ENCODE measurements around the gene PSME3. TPM values are rescaled to one million over a fixed set of nuclear protein-coding genes. Genes with fewer than 3 reads are reported as not detected.
"Not testable (repeated sequence)": the region's sequence is repeated elsewhere in the genome, so short reads cannot be mapped to it uniquely, and the experiment has no call there.

The PSME3 gene
- total and polyA plus RNA-seq, 2 of the 13 experiments (the other 11 are each of a cell fraction or from before 2014, with no cell fraction given): 66.3 to 135 TPM

DNA sequence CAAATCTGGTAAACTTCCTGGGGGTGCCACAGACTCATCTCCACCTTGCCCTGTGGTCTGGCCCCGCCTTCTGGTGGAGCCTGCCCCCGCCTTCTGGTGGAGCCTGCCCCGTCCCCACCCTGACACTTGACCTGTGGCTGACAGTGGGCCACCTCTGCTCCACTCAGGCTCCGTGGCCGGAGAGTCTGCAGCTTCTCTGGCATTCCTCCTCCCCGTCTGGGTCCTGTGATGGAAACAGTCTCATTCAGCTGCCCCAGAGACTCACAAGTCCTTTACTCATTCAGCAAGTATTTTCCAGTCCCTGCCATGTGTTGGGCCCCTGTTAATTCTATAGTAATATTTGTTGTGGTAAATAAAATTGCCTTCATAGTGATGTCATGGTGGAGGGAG is 46.4 kb downstream of the PSME3 start (continued):
- TF ChIP-seq SOX6 (IDR thresholded peaks at IDR 0.05) (no peak), SOX6 (CRISPR knock-in tag; IDR thresholded peaks at IDR 0.05) (no peak)

DNA sequence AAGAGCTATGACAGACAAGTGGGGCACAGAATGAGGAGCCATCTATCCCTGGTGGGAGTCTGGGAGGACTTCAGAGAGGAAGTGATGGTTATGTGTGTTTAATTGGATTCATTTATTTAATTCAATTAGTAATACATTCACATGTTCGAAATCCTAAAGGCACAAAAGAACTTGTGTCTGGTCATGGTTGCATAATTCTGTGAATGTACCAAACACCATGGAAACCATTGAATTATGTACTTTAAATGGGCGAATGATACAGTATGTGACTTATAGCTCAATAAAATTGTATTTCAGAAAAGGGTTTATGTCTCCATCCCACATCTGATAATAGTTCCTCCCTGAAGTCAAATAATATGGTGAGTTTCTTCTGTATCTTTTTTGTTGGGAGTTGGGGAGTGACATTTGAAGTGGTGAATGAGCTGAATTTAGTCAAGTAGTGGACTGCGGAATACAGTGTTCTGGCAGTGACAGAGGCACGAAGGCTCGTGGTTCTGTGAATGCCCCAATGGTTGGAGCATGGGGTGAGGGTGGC is 47.6 kb downstream of the PSME3 start:
- H2AFZ ChIP-seq (ENCODE audit: low read length): no peak overlapping the region
- ChIA-PET POLR2A (interaction anchor here (1.0 to 1.3 kb wide), 2 partner anchors 14 to 48 kb away, joined by 3 to 4 read pairs; no protein-coding TSS in a partner anchor), CTCF (ENCODE audit: low intra/inter-chr PET ratio, low total read pairs) (no interaction called here)
- in situ Hi-C loops (cut with HindIII; ENCODE audit: extremely low pct_ligation_motif_present, low pct_unique_long_range_greater_than_20kb): no loop called here
- no TSS peak for BruUV-seq (replicated peaks)
- H3K36me3 ChIP-seq (replicated peaks in 1 of 2; ENCODE audit: control insufficient read depth in 1 of 2, insufficient read depth in 2 of 2, low read length in 2 of 2): no peaks in the 10 kb centered on the region
- no peak overlapping the region for H3K9ac ChIP-seq (ENCODE audit: insufficient read depth, low read depth, low read length)
- 61% methylated on average over 5 of the region's 5 CpGs for WGBS (ENCODE audit: low lambda C conversion rate)
- no peak overlapping the region for H3K4me2 ChIP-seq (ENCODE audit: low read depth, low read length)
- FAIRE-seq (no peak), DNase-seq (ENCODE audit: low spot score) (no peak), ATAC-seq (no peak)
- intact Hi-C loops (cut with micrococcal nuclease; ENCODE audit: unreplicated experiment): no loop called here
- TF ChIP-seq ONECUT2 (CRISPR knock-in tag; IDR thresholded peaks at IDR 0.05) (no peak), RARA (CRISPR knock-in tag; IDR thresholded peaks at IDR 0.05) (no peak), ELF4 (CRISPR knock-in tag; IDR thresholded peaks at IDR 0.05; ENCODE audit: borderline replicate concordance) (no peak), ZNF264 (CRISPR knock-in tag; IDR thresholded peaks at IDR 0.05) (no peak), KAT2B (IDR thresholded peaks at IDR 0.05; ENCODE audit: borderline replicate concordance, low read depth, low read length) (no peak), SRF (IDR thresholded peaks at IDR 0.05; ENCODE audit: low read depth, low read length) (no peak), KMT2B (CRISPR knock-in tag; IDR thresholded peaks at IDR 0.05) (no peak), PLRG1 (conservative IDR thresholded peaks at IDR 0.05) (no peak)
- no peak overlapping the region for H3K27ac ChIP-seq (ENCODE audit: extremely low read length, insufficient read depth, low read length)
- H3K27me3 ChIP-seq (ENCODE audit: control insufficient read depth in 1 of 2, insufficient read depth in 2 of 2, low read length in 2 of 2): no peaks in the 10 kb centered on the region
- no peaks in the 10 kb centered on the region for H4K20me1 ChIP-seq (ENCODE audit: insufficient read depth, low read length)
- H3K4me1 ChIP-seq (ENCODE audit: insufficient read depth, low read length): peaks cover 89% of the 10 kb centered on the region
- H3K79me2 ChIP-seq (ENCODE audit: insufficient read depth, low read length): no peaks in the 10 kb centered on the region
- H3K4me3 ChIP-seq (replicated peaks in 1 of 3; ENCODE audit: insufficient read depth in 1 of 3, low read depth in 2 of 3, low read length in 3 of 3): no peak overlapping the region
- H3K9me3 ChIP-seq (ENCODE audit: low read length): no peaks in the 10 kb centered on the region

DNA sequence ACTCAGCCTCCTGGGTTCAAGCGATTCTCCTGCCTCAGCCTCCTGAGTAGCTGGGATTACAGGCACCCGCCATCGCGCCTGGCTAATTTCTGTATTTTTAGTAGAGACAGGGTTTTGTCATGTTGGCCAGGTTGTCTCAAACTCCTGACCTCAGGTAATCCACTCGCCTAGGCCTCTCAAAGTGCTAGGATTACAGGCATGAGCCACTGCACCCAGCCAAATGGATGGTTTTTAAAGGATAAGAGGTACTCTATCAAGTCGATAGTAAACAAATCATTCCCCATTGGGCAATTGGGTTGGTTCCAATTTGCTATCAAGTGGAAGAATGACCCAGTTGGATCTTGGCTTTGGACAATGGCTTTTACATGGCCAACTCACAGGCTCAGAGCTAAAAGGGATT is 48.5 kb downstream of the PSME3 start:
- intact Hi-C loops (cut with micrococcal nuclease; ENCODE audit: unreplicated experiment); H3K27ac ChIP-seq (ENCODE audit: extremely low read length, insufficient read depth, low read length); H3K27me3 ChIP-seq (ENCODE audit: control insufficient read depth in 1 of 2, insufficient read depth in 2 of 2, low read length in 2 of 2); ATAC-seq; H3K9ac ChIP-seq (ENCODE audit: insufficient read depth, low read depth, low read length); FAIRE-seq; H2AFZ ChIP-seq (ENCODE audit: low read length); H3K79me2 ChIP-seq (ENCODE audit: insufficient read depth, low read length); DNase-seq (ENCODE audit: low spot score); H4K20me1 ChIP-seq (ENCODE audit: insufficient read depth, low read length); in situ Hi-C loops (cut with HindIII; ENCODE audit: extremely low pct_ligation_motif_present, low pct_unique_long_range_greater_than_20kb); H3K4me2 ChIP-seq (ENCODE audit: low read depth, low read length); H3K9me3 ChIP-seq (ENCODE audit: low read length); H3K4me3 ChIP-seq (replicated peaks in 1 of 3; ENCODE audit: insufficient read depth in 1 of 3, low read depth in 2 of 3, low read length in 3 of 3); H3K36me3 ChIP-seq (replicated peaks in 1 of 2; ENCODE audit: control insufficient read depth in 1 of 2, insufficient read depth in 2 of 2, low read length in 2 of 2); CTCF ChIA-PET (ENCODE audit: low intra/inter-chr PET ratio, low total read pairs); BruUV-seq (replicated peaks): not testable (repeated sequence)
- peaks cover 97% of the 10 kb centered on the region for H3K4me1 ChIP-seq (ENCODE audit: insufficient read depth, low read length)
- POLR2A ChIA-PET: interaction anchor here (1.7 kb wide), 1 partner anchor 38 kb away, joined by 3 read pairs; no protein-coding TSS in a partner anchor
- 84% methylated on average over 6 of the region's 6 CpGs for WGBS (ENCODE audit: low lambda C conversion rate)

Data from HepG2 (cell line).